HG03103 (cell line): Measurements from ENCODE around the gene BAHD1.
"Not testable (repeated sequence)": the region's sequence is repeated elsewhere in the genome, so short reads cannot be mapped to it uniquely, and the experiment has no call there.

ENCODE experiments used
- ATAC-seq: cut with Tn5 transposase; IDR thresholded peaks from one replicate; pipeline ENCODE4 v1.9.1; 2021; ENCODE audit warnings: low read depth; ENCODE audit not compliant: unreplicated experiment

BAHD1 gene

GRCh38 chr15:40443255-40443654, 2.5 kb downstream of the BAHD1 start:
- ATAC-seq, result no peak

GRCh38 chr15:40443846-40444245, 3.1 kb downstream of the BAHD1 start:
- ATAC-seq, result no peak

- no peak for ATAC-seq
Observed at GRCh38 chr15:40444736-40445135, 4.0 kb downstream of the BAHD1 start.

- ATAC-seq, result no peak
Observed at GRCh38 chr15:40445421-40445922, 4.7 kb downstream of the BAHD1 start.

GRCh38 chr15:40446144-40446543, 5.4 kb downstream of the BAHD1 start:
- no peak for ATAC-seq

GRCh38 chr15:40448354-40448753, 7.6 kb downstream of the BAHD1 start:
- no peak for ATAC-seq

GRCh38 chr15:40449275-40449674, 8.5 kb downstream of the BAHD1 start:
- no peak for ATAC-seq

GRCh38 chr15:40450047-40450446, 9.3 kb downstream of the BAHD1 start:
- no peak for ATAC-seq

GRCh38 chr15:40451527-40452158, 10.9 kb downstream of the BAHD1 start:
- ATAC-seq, result no peak

GRCh38 chr15:40452296-40453090, 11.7 kb downstream of the BAHD1 start:
- ATAC-seq, result no peak

- ATAC-seq, result not testable (repeated sequence)
Observed at GRCh38 chr15:40453941-40454340, 13.2 kb downstream of the BAHD1 start.

GRCh38 chr15:40454904-40455391, 14.2 kb downstream of the BAHD1 start:
- ATAC-seq, result no peak

- ATAC-seq, result no peak
Observed at GRCh38 chr15:40456299-40456712, 15.6 kb downstream of the BAHD1 start.

GRCh38 chr15:40456738-40457137, 16.0 kb downstream of the BAHD1 start:
- ATAC-seq, result no peak

GRCh38 chr15:40458495-40459371, 18.0 kb downstream of the BAHD1 start:
- no peak for ATAC-seq

- no peak for ATAC-seq
Observed at GRCh38 chr15:40459391-40460015, 18.8 kb downstream of the BAHD1 start.

GRCh38 chr15:40460404-40460803, 19.7 kb downstream of the BAHD1 start:
- no peak for ATAC-seq

GRCh38 chr15:40461958-40462357, 21.2 kb downstream of the BAHD1 start:
- ATAC-seq, result no peak

GRCh38 chr15:40463279-40463678, 22.5 kb downstream of the BAHD1 start:
- ATAC-seq, result no peak

- no peak for ATAC-seq
Observed at GRCh38 chr15:40463886-40464545, 23.3 kb downstream of the BAHD1 start.
